WTC11 (cell line): ENCODE results near the gene C17orf78. TPM values are rescaled to one million over a fixed set of nuclear protein-coding genes. Genes with fewer than 3 reads are reported as not detected.
"Not testable (repeated sequence)": the region's sequence is repeated elsewhere in the genome, so short reads cannot be mapped to it uniquely, and the experiment has no call there.

Experiments
- ATAC-seq: fragments of 200-7000 bp; cut with Tn5 transposase; 2 replicates; pipeline ENCODE4 v1.10.0; 2021; ENCODE audit warnings: mild to moderate bottlenecking, moderate library complexity
- CTCF ChIA-PET: fragments of 300-600 bp; sonication (Branson Sonifier 250); formaldehyde crosslinking; loops from one replicate; lab custom pipeline; 2021; ENCODE audit warnings: antibody characterized with exemption; lab: Charles Lee
- POLR2A ChIA-PET: fragments of 350-600 bp; sonication (Branson Sonifier 250); formaldehyde crosslinking; loops from one replicate; lab custom pipeline; 2021; ENCODE audit warnings: antibody characterized with exemption; lab: Charles Lee
- DNase-seq: peaks from one replicate; pipeline ENCODE4 v3.0.0; 2021; ENCODE audit warnings: low spot score
- H3K27ac Mint-ChIP-seq: 2 replicates; pipeline ENCODE4 v1.8.0; 2021; ENCODE audit warnings: mixed read lengths
- H3K27me3 Mint-ChIP-seq: 2 replicates; pipeline ENCODE4 v1.8.0; 2021; ENCODE audit warnings: low read depth, mild to moderate bottlenecking, moderate library complexity, mixed read lengths
- H3K36me3 Mint-ChIP-seq: 2 replicates; pipeline ENCODE4 v1.8.0; 2021; ENCODE audit warnings: mixed read lengths
- H3K4me1 Mint-ChIP-seq: 2 replicates; pipeline ENCODE4 v1.8.0; 2022; ENCODE audit warnings: mixed read lengths
- H3K4me3 Mint-ChIP-seq: 2 replicates; pipeline ENCODE4 v1.8.0; 2021; ENCODE audit warnings: mild to moderate bottlenecking, moderate library complexity, mixed read lengths
- H3K9me3 Mint-ChIP-seq: 2 replicates; pipeline ENCODE4 v1.8.0; 2021; ENCODE audit warnings: mixed read lengths
- GTF2I ChIP-seq: fragments of 250-450 bp; sonication (Bioruptor Pico); conservative IDR thresholded peaks from 2 replicates; pipeline ENCODE4 v1.4.0; 2021; ENCODE audit warnings: mild to moderate bottlenecking
- HMGXB4 ChIP-seq: sonication (generic); formaldehyde crosslinking; IDR thresholded peaks from 2 replicates; pipeline ENCODE4 v1.8.1; 2023; ENCODE audit warnings: mild to moderate bottlenecking, moderate library complexity, missing genetic modification reagents
- STAT6 ChIP-seq: sonication (generic); formaldehyde crosslinking; conservative IDR thresholded peaks from 2 replicates; pipeline ENCODE4 v1.8.1; 2023; ENCODE audit warnings: mild to moderate bottlenecking, low read depth, missing genetic modification reagents, moderate library complexity
- TCF7 ChIP-seq: sonication (generic); formaldehyde crosslinking; IDR thresholded peaks from 2 replicates; pipeline ENCODE4 v1.8.0; 2022; ENCODE audit warnings: mild to moderate bottlenecking, low read depth, missing genetic modification reagents, moderate library complexity
- ZBTB21 ChIP-seq: sonication (generic); formaldehyde crosslinking; IDR thresholded peaks from 2 replicates; pipeline ENCODE4 v1.8.1; 2023; ENCODE audit warnings: mild to moderate bottlenecking, missing genetic modification reagents, borderline replicate concordance
- total RNA-seq: library from RNA; stranded (reverse); gene quantifications from 3 replicates; pipeline ENCODE4 v1.2.3, GENCODE V29; 2021

Gene C17orf78
- total RNA-seq, 1 experiment from 2014 or later: not detected

GRCh38 chr17:37440424-37440823, 64.6 kb downstream of the C17orf78 start:
- TF ChIP-seq GTF2I (CRISPR knock-in tag) (no peak), HMGXB4 (no peak), STAT6 (CRISPR knock-in tag) (no peak), ZBTB21 (CRISPR knock-in tag) (no peak), TCF7 (CRISPR knock-in tag) (no peak)
- Mint-ChIP-seq H3K27me3 (no peaks in the 10 kb centered on the region), H3K4me3 (no peak overlapping the region), H3K9me3 (no peaks in the 10 kb centered on the region), H3K4me1 (no peaks in the 10 kb centered on the region), H3K27ac (no peak overlapping the region), H3K36me3 (peaks cover 37% of the 10 kb centered on the region)
- CTCF ChIA-PET: no interaction called here
- no peak for ATAC-seq
- no peak for DNase-seq
- POLR2A ChIA-PET: no interaction called here

GRCh38 chr17:37441369-37442014, 65.7 kb downstream of the C17orf78 start:
- not testable (repeated sequence) for H3K4me1 Mint-ChIP-seq, H3K27me3 Mint-ChIP-seq, ATAC-seq, H3K9me3 Mint-ChIP-seq, DNase-seq, H3K27ac Mint-ChIP-seq, H3K4me3 Mint-ChIP-seq
- ChIA-PET POLR2A (interaction anchor here (0.6 kb wide), 1 partner anchor 1116 kb away, joined by 3 read pairs; no protein-coding TSS in a partner anchor), CTCF (interaction anchor here (0.6 to 0.7 kb wide), 2 partner anchors 16 to 205 kb away, joined by 5 to 11 read pairs; no protein-coding TSS in a partner anchor)
- peaks cover 34% of the 10 kb centered on the region for H3K36me3 Mint-ChIP-seq

Other genes starting within 250 kb of the C17orf78 start
- 167 to 177 TPM (median 173 TPM) in 3 replicates for gene ACACA, start 30.9 kb downstream of the C17orf78 start, total RNA-seq
- gene TADA2A, start 30.9 kb downstream of the C17orf78 start, total RNA-seq: 16.5 to 22.2 TPM (median 19.2 TPM) in 3 replicates
- 18.2 to 22.4 TPM (median 18.9 TPM) in 3 replicates for gene DUSP14, start 113.9 kb downstream of the C17orf78 start, total RNA-seq
- 28.6 to 31.3 TPM (median 30.0 TPM) in 3 replicates for gene SYNRG, start 233.4 kb downstream of the C17orf78 start, total RNA-seq